HG02642 (cell line): ENCODE data around the gene CHEK2.
"Not testable (repeated sequence)": the region's sequence is repeated elsewhere in the genome, so short reads cannot be mapped to it uniquely, and the experiment has no call there.

ENCODE experiments used
- ATAC-seq: cut with Tn5 transposase; IDR thresholded peaks from one replicate; pipeline ENCODE4 v1.9.1; 2021; ENCODE audit warnings: mild to moderate bottlenecking; ENCODE audit not compliant: unreplicated experiment, poor library complexity

Gene CHEK2

DNA sequence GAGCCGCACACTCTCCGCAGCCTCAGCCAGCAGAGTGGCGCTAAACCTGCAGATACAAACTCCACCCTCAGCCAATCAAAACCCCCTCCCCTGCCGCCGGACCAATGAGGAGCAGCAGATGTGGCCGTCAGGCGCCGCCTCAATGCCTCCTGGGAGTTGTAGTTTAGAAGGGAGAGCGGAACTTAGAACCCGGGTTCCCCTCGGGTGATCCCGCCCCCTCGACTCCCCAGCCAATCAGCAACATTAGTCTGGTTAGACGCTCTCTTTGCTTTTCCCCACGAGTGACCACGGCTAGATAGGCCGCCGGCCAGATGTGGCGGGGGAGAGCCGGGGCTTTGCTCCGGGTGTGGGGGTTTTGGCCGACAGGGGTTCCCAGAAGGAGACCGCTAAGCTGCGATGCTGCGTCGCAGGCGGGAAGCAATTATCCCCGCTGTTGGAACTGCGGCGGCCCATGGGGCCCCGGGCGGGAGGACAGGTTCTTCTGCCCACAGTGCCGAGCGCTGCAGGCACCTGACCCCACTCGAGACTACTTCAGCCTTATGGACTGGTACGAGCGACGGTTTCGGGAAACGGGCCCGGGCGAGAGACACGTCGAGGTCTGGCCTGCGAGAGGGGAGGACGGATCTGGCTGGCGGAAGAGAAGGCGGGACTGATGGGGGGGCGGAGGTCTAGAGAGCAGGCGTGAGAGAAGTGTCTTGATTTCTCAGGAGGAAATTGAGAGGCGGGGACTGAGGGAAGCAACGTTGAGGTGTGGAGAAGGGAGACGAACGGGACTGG lies at the start of gene CHEK2, which contains the start of gene HSCB:
Gene CHEK2, minus strand, starts transcription at position 36 of the 777 bp plus-strand sequence. CDS start 7,099 bp downstream, outside the sequence.
Gene HSCB, plus strand, starts transcription at position 255 of the 777 bp plus-strand sequence. Its CDS starts 57 bp downstream, at position 312.
- ATAC-seq: peak; percentile 92

DNA sequence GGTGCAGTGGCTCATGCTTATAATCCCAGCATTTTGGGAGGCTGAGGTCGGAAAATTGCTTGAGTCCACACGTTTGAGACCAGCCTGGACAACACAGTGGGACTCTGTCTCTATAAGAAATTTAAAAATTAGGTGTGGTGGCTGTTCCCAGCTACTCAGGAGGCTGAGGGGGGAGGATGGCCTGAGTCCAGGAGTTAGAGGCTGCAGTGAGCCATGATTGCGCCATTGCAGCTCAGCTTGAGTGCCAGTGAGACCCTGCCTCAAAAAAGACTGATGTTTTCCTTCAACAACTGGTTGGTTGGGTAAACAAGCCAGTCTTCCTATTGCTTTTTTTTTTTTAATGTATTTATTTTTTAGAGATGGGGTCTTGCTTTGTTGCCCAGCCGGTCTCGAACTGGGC lies 49.5 kb upstream of the CHEK2 start:
- no peak for ATAC-seq

DNA sequence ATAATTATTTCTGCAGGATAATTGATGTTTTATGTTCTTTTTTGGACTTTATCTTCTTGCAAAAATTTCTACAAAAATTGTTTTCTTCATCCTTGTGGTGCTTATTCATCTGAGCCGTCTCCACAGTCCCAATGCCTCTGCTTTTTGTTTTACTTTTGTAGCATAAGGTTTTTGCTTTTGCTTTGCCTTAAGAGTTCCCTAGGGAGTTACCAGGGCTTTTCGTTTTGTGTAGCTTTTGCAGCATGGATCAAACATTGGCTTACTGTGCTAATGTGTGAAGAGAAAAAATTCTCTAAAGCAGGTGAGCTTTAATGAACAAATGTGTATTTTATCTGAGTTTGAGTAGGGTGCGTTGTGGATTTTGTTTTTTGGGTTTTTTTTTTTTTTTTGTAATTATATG lies 47.0 kb upstream of the CHEK2 start:
- ATAC-seq: no peak

DNA sequence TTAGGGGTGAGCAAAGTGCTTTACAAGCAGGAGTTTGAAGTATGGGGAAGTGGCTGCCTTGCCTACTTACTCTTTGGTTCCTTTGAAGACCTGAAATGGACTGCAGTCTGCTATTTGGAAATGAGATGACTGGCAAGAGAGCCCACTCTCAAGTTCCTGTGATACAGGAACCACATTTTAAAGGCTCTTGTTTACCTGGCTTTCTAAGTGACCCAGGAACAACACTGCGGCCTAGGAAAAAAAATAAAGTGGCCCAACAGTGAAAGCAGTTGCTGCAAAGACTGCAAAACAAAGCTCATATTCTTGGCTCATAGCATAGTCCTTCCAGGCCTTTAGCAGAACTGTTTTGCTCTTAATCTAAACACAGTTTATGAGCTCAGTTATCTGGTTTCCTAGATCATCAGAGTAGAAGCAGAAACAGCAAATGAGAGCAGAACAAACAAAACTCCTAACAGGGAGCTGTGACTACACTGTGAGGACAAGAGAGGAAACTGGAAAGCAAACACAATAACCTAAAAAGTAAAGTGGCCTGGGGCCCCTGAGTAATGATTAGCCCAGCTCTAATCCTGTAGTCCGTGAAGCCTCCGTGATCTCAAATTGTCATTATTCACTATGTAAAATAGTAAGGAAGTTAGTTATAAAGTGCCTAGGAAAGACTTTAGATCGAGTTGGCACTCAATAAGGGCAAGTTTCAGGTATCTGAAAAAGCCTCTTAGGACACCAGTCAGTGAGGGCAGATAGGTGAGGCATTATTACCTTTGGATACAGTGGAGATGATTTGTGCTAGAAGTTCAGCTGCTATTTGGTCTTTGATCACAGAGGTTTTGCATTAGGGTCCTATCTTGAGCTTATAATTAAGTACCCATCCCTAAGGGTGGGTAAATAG lies 42.4 kb upstream of the CHEK2 start:
- no peak for ATAC-seq

DNA sequence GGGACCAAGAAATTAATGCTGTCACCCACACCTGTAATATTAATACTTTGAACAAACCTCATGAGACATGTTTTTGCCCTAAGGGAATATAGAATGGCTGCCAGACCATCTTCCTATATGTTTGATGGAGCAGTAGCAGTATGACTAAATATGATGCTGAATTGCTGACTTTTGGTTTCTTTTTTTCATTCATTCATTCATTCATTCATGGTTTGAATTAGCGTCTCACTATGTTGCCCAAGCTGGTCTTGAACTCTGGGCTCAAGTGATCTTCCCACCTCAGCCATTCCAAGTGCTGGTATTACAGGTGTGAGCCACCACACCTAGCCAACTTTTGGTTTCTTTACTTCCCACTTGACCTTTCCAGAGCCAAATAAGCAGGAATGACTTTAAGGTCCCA lies 38.7 kb upstream of the CHEK2 start:
- ATAC-seq: no peak

DNA sequence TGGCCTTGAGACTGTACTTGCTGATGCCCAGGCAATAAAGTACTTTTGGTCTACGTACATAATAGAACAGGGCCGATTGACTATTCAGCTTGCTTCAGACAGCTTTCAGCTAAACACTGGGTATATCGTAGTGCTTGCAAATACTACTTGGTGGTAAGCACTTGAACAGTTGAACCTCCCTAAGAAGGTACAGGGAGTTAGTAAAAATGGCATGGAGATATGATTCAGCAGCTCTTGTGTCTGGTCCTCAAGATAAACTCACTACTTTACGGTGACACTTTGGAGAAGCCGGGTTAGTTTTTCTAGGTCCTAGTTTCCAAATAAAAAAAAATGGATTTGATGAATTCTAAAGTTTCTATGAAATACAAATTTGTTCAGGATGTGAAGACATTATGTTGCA lies 38.2 kb upstream of the CHEK2 start:
- ATAC-seq: no peak

DNA sequence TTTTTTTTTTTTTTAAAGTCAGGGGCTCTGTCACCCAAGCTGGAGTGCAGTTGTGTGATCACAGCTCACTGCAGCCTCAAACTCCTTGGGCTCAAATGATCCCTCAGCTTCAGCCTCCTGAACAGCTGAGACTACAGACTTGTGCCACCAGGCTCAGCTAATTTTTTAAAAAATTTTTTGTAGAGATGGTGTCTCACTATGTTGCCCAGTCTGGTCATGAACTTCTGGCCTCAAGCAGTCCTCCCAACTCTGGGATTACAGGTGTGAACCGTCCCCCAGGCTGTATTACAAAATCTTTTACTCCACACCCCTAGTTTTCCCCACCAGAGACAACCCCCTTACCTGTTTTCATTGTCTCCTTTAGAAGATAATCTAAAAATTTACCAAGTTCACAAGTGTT lies 32.8 kb upstream of the CHEK2 start:
- no peak for ATAC-seq

DNA sequence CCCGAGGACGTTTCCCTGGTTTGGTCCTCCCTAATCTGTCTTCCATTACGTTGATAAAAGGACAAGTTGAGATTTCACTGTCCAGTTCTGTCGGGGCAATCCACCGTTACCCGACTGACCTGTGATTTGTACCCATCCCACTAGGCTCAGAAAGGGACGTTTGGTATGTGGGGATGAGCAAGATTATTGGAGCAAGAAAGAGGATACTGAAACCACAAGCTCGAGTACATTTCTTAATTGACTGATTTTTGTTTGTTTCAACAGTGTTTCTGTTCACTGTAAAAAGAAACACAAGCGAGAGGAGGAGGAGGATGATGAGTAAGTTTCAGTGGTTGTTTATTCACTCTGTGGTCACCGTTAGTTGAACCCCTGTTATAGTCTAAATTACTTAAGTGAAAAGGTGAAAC lies 31.8 kb upstream of the CHEK2 start:
- peak; percentile 11 for ATAC-seq

DNA sequence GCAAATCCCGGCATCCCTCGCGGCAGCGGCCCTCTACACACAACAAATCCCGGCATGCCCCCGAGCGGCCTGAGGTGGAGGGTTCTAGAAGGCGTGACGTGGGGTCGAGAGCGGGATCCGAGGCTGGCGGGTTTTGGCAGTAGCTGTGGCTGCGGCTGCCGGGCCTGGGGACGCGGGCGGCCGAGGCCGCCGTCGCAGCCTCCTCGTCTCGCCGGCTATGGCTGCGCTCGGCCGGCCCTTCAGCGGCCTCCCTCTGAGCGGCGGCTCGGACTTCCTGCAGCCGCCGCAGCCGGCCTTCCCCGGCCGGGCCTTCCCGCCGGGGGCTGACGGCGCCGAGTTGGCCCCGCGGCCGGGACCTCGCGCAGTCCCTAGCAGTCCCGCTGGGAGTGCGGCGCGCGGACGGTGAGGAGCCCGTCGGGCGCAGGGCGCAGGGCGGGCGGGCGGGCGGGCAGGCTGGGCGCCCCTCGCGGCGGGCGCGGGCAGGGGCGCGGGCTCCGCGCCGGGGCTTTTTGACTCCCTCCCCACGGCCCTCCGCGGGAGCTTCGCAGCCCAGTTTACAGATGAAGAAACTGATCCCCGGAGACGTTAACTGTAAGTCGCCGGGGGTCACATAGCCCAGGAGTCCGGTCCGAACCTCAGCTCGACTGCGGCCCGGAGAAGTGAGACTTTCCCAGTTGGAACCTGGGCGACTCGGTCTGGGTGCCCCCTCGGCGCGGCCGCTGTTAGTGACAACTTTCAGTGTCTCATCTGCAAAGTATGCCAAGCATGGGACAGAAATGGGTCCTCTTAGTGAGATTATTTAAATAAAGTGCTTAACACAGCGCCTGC lies 31.2 kb upstream of the CHEK2 start, which contains the start of gene CCDC117:
Gene CCDC117, plus strand, starts transcription at position 63 of the 828 bp plus-strand sequence. Its CDS starts 155 bp downstream, at position 218.
- peak; percentile 93 for ATAC-seq

DNA sequence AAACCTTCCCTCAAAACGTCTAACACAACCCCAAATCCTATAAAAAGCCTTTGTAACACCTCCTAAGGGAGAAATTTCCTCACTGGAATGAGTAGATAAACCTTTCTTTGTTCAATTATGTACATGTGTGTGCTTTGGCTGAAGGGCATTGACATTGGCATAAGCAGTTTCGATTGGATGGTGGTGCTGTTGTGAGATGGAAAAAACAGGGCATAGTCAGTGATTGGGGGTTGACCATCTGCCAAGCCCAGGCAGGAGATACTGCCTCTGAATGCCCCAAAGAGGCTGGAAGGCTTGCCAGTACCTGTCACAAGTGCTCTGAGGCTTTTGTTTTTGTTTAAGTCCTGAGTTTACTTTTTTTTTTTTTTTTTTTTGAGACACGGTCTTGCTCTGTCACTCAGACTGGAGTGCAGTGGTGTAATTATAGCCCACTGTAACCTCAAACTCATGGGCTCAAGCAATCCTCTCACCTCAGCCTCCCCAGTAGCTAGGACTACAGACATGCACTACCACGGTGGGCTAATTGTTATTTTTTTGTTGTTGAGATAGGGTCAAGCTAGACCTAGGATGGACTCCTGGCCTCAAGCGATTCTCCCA lies 29.7 kb upstream of the CHEK2 start:
- no peak for ATAC-seq

DNA sequence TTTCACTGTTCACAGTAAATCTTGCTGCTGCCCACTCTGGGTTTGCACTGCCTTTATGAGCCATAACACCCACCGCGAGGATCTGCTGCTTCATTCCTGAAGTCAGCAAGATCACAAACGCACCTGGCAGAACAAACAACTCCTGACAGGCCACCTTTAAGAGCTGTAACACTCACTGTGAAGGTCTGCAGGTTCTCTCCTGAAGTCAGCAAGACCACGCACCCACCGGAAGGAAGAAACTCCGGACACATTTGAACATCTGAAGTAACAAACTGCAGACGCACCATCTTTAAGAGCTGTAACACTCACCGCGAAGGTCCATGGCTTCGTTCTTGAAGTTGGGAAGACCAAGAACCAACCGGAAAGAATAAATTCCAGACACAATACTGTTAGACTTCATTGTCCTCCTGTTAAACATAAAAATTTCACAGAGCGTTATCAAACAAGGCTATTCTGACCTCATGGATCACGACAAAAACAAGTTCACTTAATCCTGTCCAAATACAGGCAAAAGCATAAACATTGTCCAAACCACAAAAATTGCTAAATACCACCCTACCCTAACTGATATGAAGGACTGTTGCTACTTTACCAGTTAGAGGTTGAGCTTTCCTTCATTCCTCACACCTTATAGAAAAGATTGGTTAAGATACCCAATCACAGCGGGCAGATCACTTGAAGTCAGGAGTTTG lies 27.9 kb upstream of the CHEK2 start:
- ATAC-seq: no peak

DNA sequence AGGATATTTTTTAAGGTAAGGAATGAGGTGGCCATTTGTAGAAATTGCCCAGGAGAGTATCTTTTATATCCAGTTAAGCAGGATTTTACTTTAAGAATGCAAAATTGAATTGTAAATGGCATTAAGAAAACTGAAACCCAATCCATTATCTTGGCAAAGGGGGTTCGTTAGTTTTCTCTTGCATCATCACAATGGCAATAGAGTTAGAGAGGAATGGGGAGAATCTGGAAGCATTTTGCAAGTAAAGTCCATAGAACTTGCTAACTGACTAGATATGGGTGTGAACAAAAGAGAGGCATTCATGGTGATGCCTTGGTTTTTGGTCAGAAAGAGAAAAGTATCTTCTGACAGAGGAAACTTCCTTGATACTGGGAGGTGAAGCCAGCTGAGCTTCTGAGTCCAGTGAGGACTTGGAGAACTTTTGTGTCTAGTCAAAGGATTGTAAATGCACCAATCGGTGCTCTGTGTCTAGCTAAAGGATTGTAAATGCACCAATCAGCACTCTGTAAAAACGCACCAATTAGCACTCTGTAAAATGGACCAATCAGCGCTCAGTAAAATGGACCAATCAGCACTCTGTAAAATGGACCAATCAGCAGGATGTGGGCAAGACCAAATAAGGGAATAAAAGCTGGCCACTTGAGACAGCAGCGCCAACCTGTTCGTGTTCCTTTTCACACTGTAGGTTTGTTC lies 27.2 kb upstream of the CHEK2 start:
- no peak for ATAC-seq

DNA sequence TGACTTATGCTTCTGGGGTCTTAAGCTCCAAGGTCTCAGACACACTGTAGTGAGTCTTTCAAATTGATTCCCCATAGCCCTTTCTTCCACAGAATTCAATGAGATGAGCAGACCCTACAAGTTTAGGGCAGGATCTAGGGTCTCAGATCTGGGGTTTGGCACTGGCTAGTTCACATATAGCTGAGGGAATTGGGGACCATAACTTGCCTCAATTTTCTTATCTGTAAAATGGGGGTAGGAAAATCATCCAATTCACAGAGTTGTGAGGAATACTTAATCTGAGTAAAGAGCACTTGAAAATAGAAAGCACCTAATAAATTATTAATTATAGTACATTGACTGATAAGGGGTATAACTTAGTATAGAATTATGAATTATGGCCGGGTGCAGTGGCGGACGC lies 25.0 kb upstream of the CHEK2 start:
- no peak for ATAC-seq

DNA sequence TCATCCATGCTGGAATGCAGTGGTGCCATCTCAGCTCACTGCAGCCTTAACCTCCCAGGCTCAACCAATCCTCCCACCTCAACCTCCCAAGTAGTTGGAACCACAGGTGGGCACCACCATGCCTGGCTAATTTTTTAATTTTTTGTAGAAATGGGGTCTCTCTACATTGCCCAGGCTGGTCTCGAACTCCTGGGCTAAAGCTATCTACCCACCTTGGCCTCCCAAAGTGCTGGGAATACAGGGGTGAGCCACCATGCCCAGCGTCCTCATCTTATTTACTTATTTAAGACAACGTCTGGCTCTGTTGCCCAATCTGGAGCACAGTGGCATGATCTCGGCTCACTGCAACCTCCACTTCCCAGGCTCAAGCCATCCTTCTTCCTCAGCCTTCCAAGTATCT lies 20.4 kb upstream of the CHEK2 start:
- not testable (repeated sequence) for ATAC-seq

DNA sequence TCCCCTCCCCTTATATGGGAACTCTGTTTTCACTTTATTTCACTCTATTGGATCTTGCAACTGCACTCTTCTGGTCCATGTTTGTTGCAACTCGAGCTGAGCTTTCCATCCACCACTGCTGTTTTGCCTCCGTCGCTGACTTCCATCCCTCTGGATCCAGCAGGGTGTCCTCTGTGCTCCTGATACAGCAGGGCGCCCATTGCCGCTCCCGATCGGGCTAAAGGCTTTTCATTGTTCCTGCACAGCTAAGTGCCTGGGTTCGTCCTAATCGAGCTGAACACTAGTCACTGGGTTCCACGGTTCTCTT lies 19.8 kb upstream of the CHEK2 start:
- ATAC-seq: no peak

DNA sequence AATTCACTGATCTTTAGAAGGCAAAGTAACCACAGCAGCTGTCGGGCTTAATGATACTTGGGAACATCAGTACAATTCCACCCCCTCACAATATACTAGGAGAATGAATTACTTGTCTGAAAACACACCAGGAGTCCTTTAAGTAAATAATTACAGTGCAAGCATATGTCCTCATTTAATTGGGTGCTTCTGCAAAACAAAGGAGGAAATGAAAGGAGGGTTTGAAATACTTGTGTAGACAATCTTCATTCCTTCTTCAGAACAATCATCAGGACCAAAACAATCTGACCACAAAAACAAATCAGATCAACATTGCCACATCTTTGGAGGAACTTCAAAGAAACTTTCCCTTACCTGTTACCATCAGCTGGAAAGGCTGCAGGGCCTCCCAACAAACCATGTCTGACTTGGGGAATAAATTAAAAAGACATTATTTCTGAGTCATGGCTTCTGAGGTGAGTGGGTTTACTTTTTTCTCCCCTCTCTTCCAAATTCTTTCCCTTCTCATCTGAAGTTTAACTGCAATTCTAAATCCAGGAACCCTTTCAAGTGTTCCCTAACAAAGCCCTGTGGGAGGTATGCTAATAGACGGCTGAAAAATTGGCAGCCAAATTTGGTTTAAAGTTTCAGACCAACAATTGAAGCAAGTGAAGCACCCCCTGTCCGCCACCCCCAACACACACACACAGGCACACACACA lies 18.4 kb upstream of the CHEK2 start:
- ATAC-seq: no peak

DNA sequence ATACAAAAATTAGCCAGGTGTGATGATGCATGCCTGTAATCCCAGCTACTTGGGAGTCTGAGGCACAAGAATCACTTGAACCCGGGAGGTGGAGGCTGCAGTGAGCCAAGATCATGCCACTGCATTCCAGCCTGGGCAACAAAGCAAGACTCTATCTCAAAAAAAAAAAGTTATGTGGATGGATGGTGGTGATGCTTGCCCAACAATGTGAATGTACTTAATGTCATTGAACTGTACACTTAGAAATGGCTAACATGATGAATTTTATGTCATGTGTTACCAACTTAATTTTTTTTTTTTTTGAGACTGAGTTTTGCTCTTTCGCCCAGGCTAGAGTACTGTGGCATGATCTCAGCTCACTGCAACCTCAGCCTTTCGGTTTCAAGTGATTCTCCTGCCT lies 12.9 kb upstream of the CHEK2 start:
- not testable (repeated sequence) for ATAC-seq

DNA sequence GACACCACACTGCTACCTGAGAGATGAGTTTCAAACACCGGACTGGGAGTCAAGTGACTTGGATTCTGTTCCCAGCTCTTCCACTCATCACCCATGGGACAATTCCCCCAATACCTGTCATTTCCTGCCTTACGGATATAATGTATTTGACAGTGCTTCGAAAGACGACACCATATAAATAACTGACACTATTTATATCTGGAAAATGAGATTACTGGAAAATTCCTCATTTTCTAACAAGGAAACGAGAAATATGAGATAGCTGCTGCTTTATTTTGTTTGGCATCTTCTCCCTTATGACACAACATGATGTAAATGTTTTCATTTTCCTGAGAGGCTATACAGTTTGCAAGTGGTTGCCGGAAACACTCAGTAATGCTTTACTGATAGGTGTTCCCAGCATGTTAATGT lies 8.9 kb upstream of the CHEK2 start:
- no peak for ATAC-seq
